Testis (tissue), 3 donors: ENCODE data around the gene TELO2. TPM values are rescaled to one million over a fixed set of nuclear protein-coding genes. Genes with fewer than 3 reads are reported as not detected.

ENCODE experiments used
- DNase-seq: peaks from one replicate; pipeline ENCODE4 v3.0.0-alpha.2; 2019
- H3K27ac ChIP-seq, 2 donors: fragments of 200-600 bp; sonication (generic); one replicate each; pipeline ENCODE4 v1.5.1; 2019
- H3K27me3 ChIP-seq: fragments of 200-600 bp; sonication (generic); one replicate; pipeline ENCODE4 v1.5.1; 2019
- H3K36me3 ChIP-seq: fragments of 200-600 bp; sonication (generic); one replicate; pipeline ENCODE4 v1.5.1; 2017; ENCODE audit warnings: low read depth; ENCODE audit errors: missing control alignments
- H3K4me1 ChIP-seq: fragments of 200-600 bp; sonication (generic); one replicate; pipeline ENCODE4 v1.5.1; 2019
- H3K4me3 ChIP-seq, 2 donors: fragments of 200-600 bp; sonication (generic); one replicate each; pipeline ENCODE4 v1.5.1; 2017 to 2019
- H3K9me3 ChIP-seq: fragments of 200-600 bp; sonication (generic); one replicate; pipeline ENCODE4 v1.5.1; 2017
- POLR2A ChIP-seq: fragments of 450-650 bp; IDR thresholded peaks from one replicate; pipeline ENCODE4 v1.6.1; 2017; ENCODE audit warnings: antibody characterized with exemption, mild to moderate bottlenecking, moderate library complexity
- WGBS, 2 donors: methylation state at CpG; one replicate each; pipeline ENCODE4 v1.1.5; 2018; 5-methylcytosine and 5-hydroxymethylcytosine counted together
- intact Hi-C: fragments of 100-400 bp; cut with DNase I; formaldehyde crosslinking; loops from one replicate; pipeline ENCODE4 v1.15.1; 2023; ENCODE audit warnings: low total_unique reads
- polyA plus RNA-seq: library from polyadenylated mRNA; stranded (reverse); fragments of 350-450 nt; fragmentation: Illumina TruSeq; extraction: RNeasy Lipid Tissue Mini Kit (QIAGEN cat#74804); gene quantifications from one replicate; pipeline ENCODE4 v1.2.3, GENCODE V29; 2014; ENCODE audit warnings: low read depth, low replicate concordance; ENCODE audit not compliant: insufficient read depth
- total RNA-seq, 2 donors: library from RNA; depleted of rRNA; stranded (reverse); fragments of >200 nt; gene quantifications; one replicate each; pipeline ENCODE4 v1.2.3, GENCODE V29; 2016
- TF ChIP-seq, protein P1 (sequence below), 3 experiments: fragments of 450-650 bp in 2 of 3; fragments of 200-600 bp in 1 of 3; sonication (generic) in 1 of 3; IDR thresholded peaks; one replicate each; pipeline ENCODE4 v1.5.1; 2016 to 2019; ENCODE audit warnings: antibody characterized with exemption in 3 of 3, mild to moderate bottlenecking in 2 of 3, moderate library complexity in 1 of 3

Gene TELO2
- total and polyA plus RNA-seq, 3 donors from 2014 or later: 25.7 to 46.0 (median 45.2) TPM

DNA sequence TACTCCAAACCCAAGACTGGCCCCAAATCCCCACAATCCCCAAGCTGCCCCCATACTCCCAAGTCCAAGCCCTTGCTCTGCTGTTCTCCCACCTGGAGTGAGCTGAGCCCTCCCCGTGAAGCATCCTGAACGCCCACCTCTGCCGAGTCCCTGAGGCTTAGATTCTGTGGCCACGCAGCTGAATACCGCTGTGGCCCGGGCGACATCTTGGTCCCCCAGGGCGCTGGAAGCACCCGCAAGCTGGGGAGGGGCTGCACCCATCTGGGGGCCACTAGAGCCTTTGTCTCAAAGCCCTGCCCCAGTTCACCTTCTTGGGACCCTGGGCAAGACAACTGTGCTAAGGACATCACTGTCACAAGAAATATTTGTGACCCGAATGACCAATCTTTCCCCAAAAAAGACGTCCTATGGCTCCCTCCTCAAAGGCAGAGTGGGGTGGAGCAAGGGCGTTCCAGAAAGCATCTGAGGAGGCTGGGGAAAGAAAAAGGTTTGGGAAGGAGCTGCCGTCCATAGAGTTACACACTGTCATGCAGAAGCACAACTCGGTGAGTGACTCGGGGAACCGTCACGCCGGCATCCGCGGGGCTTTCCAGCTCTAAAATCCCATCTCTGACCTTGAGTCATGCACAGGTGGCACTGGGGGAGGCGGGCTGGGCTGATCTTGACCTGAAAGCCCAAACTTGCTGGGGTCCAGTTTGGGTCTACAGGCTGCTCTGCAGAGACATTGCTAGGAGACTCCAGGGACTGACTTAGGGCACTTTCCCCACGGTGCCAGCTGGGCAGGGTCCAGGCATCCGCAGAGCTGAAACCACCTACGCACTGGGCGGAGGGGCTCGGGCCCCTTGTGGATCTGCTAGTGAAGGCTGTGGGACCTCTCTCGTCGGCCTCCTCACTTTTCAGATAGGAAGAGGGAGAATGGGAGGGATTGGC lies 11.0 kb upstream of the TELO2 start:
- TF ChIP-seq, protein P1, sequence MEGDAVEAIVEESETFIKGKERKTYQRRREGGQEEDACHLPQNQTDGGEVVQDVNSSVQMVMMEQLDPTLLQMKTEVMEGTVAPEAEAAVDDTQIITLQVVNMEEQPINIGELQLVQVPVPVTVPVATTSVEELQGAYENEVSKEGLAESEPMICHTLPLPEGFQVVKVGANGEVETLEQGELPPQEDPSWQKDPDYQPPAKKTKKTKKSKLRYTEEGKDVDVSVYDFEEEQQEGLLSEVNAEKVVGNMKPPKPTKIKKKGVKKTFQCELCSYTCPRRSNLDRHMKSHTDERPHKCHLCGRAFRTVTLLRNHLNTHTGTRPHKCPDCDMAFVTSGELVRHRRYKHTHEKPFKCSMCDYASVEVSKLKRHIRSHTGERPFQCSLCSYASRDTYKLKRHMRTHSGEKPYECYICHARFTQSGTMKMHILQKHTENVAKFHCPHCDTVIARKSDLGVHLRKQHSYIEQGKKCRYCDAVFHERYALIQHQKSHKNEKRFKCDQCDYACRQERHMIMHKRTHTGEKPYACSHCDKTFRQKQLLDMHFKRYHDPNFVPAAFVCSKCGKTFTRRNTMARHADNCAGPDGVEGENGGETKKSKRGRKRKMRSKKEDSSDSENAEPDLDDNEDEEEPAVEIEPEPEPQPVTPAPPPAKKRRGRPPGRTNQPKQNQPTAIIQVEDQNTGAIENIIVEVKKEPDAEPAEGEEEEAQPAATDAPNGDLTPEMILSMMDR (IDR thresholded peaks at IDR 0.05): no peak
- Histone ChIP-seq H3K27me3 (no peaks in the 10 kb centered on the region), H3K4me3 (no peak overlapping the region), H3K4me1 (no peaks in the 10 kb centered on the region), H3K9me3 (no peaks in the 10 kb centered on the region), H3K27ac (no peak overlapping the region), H3K36me3 (no peaks in the 10 kb centered on the region)
- DNase-seq: no peak
- 73 to 82% methylated on average over 22 to 28 of the region's 28 CpGs for WGBS, 2 donors
- intact Hi-C loops: no loop called here

DNA sequence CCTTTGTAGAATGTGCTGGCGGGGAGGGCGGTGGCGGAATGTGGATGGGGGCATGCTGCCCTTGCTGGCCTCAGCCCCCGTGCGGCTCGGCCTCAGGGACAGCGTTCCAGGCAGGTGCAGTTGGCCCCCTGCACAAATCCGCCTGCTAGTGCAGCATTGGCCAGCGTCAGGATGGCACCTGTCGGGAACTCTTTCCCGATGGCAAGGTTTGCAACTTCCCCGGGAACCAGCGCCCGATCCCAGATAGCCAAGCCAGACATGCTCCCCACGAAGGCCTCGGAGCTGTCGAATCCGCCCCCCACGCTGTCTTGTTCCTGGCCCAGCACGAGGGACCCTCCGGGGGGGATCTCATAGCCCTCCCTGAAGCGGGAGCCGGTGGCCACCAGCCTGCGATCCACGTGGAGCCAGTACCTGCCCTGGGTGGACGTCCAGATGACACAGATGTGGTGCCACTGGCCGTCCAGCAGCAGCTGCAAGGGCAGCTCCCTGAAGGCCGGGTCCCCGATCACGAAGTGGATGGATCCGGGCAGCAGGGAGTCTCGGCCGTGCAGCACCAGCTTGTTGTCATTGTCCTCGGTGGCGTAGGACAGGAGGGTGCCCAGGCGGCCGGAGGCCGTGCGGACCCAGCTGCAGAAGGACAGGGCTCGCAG lies 7.2 kb upstream of the TELO2 start:
- 93 to 95% methylated on average over 33 to 37 of the region's 40 CpGs for WGBS, 2 donors
- TF ChIP-seq, protein P1 (IDR thresholded peaks at IDR 0.05): no peak
- TF ChIP-seq POLR2A: no peak

DNA sequence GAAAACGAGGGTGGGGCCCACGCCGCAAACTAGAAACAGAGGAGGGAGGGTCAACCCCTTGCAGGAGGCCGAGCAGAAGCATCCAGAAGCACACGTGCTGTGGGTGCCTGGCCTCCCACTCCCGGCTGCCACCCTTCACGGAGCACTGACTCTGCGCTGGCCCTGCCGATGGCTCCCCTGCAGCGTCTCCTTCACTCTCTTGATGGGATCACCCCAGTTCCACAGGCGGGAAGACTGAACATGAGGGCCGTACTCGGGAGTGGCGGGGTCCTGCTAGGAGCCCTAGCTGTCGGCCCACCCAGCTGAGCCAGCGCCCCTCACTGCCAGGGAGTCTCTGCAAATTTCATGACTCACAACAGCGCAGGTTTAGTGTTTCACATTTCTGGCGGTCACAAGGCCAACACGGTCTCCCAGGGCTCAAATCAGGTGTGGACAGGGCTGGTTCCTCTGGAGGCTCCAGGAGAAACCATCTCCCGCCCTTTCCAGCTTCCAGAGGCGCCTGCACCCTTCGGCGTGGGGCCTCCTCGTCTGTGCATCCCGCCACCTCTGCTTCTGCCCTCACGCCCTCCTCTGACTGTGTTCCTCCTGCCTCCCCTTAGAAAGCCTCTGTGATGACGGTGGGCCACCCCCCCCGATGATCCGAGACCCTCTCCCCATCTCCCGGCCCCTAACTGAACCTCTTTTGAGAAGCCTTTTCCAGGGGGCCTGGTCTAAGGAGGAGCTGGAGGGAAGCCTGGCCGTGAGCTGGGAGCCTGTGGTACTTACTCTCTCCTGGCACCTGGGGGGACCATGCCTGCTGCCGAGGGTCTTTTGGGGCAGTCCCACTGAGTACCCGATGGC lies 6.4 kb upstream of the TELO2 start:
- Histone ChIP-seq H3K4me1 (no peaks in the 10 kb centered on the region), H3K27me3 (no peaks in the 10 kb centered on the region), H3K9me3 (no peaks in the 10 kb centered on the region), H3K36me3 (no peaks in the 10 kb centered on the region), H3K4me3 (no peak overlapping the region), H3K27ac (no peak overlapping the region)
- intact Hi-C loops: no loop called here
- TF ChIP-seq, protein P1 (IDR thresholded peaks at IDR 0.05): no peak
- TF ChIP-seq POLR2A: no peak
- WGBS, 2 donors: 82 to 84% methylated on average over 24 to 33 of the region's 33 CpGs
- DNase-seq: no peak

More for the DNA sequence above, 7.2 kb upstream of the TELO2 start:
- H3K36me3 ChIP-seq: no peaks in the 10 kb centered on the region
- intact Hi-C loops: no loop called here
- H3K27ac ChIP-seq: no peak overlapping the region
- H3K4me3 ChIP-seq: no peak overlapping the region
- H3K27me3 ChIP-seq: no peaks in the 10 kb centered on the region
- DNase-seq: no peak
- H3K9me3 ChIP-seq: no peaks in the 10 kb centered on the region
- H3K4me1 ChIP-seq: no peaks in the 10 kb centered on the region

DNA sequence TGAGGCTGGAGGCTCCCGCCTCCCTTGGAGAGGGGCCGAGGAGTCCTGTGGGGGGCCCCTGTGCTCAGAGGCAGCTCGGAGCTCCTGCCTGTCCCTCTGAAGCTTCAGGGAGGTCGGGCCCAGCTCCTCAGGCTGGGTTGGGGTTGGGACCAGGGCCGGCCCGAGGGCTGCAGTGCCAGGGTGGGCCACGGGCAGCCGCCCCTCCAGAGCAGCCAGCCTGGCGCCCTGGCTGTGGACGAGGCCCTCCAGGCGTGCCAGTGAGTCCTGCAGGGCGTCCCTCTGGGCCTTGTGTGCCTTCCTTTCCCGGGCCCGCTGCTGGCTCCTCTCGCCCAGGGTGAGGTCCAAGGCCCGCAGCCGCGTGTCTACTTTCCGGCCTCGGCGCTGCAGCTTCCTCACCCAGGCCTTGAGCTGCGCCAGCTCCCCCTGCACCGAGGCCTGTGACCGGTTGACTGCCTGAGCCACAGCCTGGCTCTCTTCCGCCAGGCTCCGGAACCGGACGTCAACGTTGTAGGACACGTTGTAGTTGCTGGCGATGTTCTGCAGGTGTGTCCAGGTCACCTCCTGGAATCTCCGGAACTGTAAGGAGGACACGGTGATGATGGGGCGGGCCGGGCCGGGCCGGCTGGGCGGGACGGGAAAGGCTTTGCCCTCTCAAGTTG lies 5.6 kb upstream of the TELO2 start:
- no peaks in the 10 kb centered on the region for H3K36me3 ChIP-seq
- H3K4me1 ChIP-seq: peaks cover 1% of the 10 kb centered on the region
- H3K4me3 ChIP-seq: no peak overlapping the region
- H3K9me3 ChIP-seq: no peaks in the 10 kb centered on the region
- no peak for DNase-seq
- TF ChIP-seq, protein P1 (IDR thresholded peaks at IDR 0.05): no peak
- TF ChIP-seq POLR2A: no peak
- intact Hi-C loops: no loop called here
- 89 to 91% methylated on average over 28 to 37 of the region's 39 CpGs for WGBS, 2 donors
- no peaks in the 10 kb centered on the region for H3K27me3 ChIP-seq
- no peak overlapping the region for H3K27ac ChIP-seq
